Breast epithelium (tissue), 3 donors: ENCODE results near the gene NPTX2.

Experiments used
- CTCF ChIP-seq, 3 donors: fragments of 450-650 bp; IDR thresholded peaks; one replicate each; pipeline ENCODE4 v1.5.1; 2016 to 2017; ENCODE audit warnings: antibody characterized with exemption in 3 of 3, mild to moderate bottlenecking in 3 of 3, moderate library complexity in 3 of 3
- POLR2A ChIP-seq: fragments of 450-650 bp; IDR thresholded peaks from one replicate; pipeline ENCODE4 v1.6.1; 2016; ENCODE audit warnings: antibody characterized with exemption, mild to moderate bottlenecking, moderate library complexity

GRCh38 chr7:98569691-98570337, 47.3 kb upstream of the NPTX2 start:
- TF ChIP-seq POLR2A (no peak), CTCF (IDR thresholded peaks at IDR 0.05) (no peak)
